HG02943 (cell line): ENCODE measurements around the gene PDGFA.

Source experiments
- ATAC-seq: cut with Tn5 transposase; IDR thresholded peaks from one replicate; pipeline ENCODE4 v1.9.1; 2021; ENCODE audit warnings: mild to moderate bottlenecking, low read depth, moderate library complexity; ENCODE audit not compliant: unreplicated experiment

PDGFA gene

GRCh38 chr7:507623-508300, 11.9 kb downstream of the PDGFA start:
- no peak for ATAC-seq

DNA sequence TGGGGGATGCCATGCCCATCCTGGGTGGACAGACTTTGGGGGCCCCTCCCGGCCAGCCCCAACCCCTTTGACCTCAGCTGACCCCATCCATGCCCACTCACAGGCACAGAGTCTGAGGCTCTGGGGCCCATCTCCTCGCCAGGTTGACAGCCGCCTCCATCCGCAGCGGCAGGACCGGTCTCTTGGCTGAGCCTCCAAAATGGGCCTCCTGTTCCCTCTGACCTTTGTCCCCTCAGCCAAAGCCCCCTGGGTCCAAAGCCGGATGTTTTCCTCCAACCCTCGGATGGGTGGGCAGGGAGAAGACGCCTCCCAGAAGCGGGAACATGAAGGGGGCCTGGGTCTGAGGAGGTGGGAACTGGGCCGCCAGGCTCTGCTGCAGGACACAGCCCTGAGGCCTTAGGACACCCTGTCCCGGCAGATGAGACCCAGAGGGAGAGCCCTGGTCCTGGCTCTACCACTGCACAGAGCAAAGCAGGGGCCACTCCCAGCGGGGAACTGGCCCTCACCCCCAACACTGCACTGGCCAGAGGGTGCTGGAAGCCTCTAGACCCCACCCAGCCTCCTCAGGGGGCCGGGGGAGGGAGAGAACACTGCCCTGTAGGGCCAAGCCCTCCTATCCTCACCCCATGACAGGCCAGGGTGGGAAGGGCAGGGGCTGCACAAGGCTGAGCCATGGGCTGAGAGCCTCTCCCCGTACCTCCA, 12.6 kb downstream of the PDGFA start:
- no peak for ATAC-seq

DNA sequence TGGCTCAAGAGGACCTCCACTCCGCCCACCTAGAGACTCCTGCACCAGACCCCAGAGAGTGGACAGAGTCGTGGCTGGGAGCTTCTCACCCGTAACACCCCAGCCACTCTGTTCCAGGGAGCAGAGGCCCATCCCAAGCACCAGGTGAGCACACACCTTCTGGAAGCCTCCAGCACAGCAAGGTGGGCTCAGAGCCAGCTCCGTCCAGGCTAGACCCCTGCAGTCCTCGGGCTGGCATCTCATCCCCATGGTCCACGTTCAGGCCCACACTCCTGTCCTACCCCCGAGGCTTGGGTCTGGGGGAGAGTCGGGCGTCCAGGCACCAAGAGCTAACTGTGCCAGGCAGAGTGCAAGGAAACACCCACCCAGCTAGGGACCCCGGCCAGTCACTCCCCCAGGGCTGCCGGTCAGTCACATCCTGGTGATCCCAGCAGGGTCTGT, 13.2 kb downstream of the PDGFA start:
- no peak for ATAC-seq

GRCh38 chr7:505171-505570, 14.5 kb downstream of the PDGFA start:
- ATAC-seq = no peak

GRCh38 chr7:504221-505111, 15.2 kb downstream of the PDGFA start:
- ATAC-seq = no peak

GRCh38 chr7:503575-504111, 16.0 kb downstream of the PDGFA start:
- no peak for ATAC-seq

DNA sequence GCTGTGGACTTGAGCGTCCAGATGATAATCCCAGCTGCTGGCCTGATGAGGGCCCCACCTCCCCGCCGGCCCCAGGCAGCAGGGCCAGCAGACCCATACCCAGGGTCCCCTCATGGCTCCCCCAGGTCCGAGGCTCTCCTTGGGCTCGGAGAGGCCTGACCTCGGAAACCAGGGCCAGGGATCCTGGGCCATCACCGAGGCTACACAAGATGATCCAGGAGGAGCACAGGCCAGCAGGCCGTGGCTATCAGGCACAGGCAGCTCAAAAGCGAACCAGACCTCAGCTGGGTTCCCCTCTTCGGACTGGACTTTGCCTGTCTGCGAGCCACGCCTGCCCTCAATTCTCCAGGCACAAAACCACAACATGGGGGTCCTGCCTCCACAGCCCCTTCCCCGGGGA, 17.4 kb downstream of the PDGFA start:
- no peak for ATAC-seq

- ATAC-seq = no peak
Observed at GRCh38 chr7:501526-501925, 18.1 kb downstream of the PDGFA start.

DNA sequence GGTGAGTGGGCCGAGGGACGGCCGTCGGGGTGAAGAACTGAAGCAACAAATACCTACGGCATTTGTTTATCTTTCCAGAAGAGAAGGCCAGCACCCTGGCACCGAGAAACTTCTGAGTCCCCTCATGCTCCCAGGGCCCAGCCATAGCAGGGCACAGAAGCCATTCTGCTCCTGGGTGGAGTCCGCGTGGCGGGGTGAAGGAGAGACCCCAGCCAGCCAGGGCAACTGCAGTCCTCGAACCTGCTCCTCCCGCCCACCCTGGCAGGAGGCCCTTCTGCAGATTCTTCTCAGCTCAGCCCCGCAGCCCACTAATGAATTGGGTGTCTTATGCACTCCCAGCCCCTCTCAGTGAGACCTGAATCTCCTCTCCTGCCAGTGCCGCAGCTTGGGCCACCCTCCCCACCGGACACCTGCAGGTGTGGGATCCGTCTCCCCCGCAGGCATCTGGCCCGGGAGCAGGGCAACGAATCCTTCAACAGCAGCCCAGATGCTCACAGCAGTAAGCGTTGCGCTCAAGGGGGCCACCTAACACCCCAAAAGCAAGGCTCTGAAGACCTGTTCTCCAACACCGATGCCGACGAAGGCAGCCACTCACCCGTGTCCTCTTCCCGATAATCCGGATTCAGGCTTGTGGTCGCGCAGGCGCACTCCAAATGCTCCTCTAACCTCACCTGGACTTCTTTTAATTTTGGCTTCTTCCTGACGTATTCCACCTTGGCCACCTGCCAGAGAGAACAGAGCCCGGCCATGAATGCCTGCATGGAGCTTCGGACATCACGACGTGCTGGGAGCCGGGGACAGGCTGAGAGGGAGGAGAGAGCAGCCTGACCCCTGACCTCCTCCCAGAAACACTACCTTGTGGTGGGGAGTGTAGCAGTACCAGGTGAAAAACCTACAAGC, 18.9 kb downstream of the PDGFA start:
- ATAC-seq = no peak

- no peak for ATAC-seq
Observed at GRCh38 chr7:499853-500485, 19.7 kb downstream of the PDGFA start.

- ATAC-seq = no peak
Observed at GRCh38 chr7:498678-499641, 20.7 kb downstream of the PDGFA start.

DNA sequence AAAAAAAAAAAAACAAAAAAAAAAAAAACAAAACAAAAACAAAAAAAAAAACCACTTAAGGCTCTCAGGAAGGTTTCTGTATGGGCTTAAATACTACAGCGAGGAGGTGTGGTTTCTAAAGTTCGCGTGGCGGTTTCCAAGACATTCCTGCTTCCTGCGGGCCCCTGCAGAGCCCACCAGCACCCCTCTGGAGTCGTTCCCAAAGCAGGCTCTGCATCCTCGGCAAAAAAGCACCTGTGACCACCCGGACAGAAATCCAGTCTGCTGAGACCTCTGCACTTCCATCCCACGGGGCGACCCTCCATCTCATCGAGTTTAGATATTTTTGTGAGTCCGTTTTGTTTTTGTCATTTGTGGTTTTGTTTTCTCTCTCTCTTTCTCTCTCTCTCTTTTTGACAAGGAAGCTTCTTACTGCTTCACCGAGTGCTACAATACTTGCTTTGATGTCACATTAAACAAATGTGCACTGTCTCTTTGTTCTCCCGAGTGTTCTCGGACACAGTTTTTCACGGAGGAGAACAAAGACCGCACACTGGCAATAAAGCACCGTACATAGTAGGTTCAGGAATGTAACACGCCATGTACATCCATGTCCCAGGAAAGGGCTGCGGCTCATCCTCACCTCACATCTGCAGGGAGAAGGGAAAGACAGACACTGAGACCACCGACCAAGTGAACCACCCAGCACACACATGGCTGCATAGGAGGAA, 21.5 kb downstream of the PDGFA start:
- ATAC-seq = no peak

- no peak for ATAC-seq
Observed at GRCh38 chr7:497346-497745, 22.3 kb downstream of the PDGFA start.

GRCh38 chr7:496528-497295, 22.9 kb downstream of the PDGFA start:
- no peak for ATAC-seq

DNA sequence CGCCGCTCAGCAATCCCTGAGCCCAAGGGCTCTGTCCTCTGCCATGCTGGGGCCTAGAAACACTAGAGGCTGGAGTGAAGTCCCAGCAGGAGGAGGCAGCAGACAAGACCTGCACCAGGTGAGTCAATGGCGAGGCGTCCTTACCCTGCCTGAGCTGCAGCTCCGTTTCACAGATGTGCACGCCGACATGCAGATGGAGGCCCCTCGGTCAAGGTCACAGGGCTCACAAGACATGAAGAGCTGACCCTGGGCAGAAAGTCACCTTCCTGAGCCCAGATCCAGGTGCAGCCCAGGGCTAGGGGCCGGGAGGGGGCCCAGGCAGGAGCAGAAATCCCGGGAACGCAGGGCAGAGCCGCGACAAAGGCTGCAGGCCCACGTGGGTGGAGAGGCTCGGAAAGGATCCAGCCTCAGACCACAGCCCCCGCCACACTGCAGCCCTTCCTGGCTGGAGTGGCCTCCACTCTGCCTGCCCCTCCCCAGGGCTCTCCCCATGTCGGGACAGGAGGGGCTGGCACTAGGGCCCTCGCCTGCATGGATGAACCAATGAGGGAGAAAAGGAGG, 23.8 kb downstream of the PDGFA start:
- no peak for ATAC-seq

- no peak for ATAC-seq
Observed at GRCh38 chr7:495326-495725, 24.3 kb downstream of the PDGFA start.

DNA sequence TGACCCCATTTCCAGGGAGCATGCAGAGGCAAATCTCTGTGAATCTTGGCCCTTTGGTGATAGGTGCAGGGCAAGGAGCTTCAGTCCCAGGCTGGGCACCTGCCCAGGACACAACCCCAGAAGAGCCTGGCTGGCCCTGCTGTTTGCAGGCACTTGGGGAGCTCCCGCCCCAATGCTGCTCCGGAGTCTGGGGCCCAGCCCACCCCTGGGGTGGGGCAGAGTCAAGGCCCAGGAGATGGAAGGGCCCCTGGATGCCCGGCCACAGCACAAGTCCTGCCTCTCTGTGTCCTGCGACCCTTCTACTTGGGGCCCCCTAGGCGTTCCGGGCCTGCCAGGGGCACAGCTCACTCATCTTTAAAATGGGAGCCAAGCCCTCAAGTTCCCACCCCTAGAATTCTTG, 24.7 kb downstream of the PDGFA start:
- ATAC-seq = no peak
